Erythroblast (primary cell): ENCODE results near the gene PRPF19.

Experiments used
- DNase-seq, 2 experiments: peaks; one replicate each; lab custom pipeline; 2025; lab: John Stamatoyannopoulos, UW
- GATA1 ChIP-seq: IDR thresholded peaks from 2 replicates; pipeline ENCODE4 v1.6.1; 2011; ENCODE audit warnings: low read depth, mild to moderate bottlenecking, control low read depth, low read length, moderate library complexity
- POLR2A ChIP-seq: IDR thresholded peaks from 2 replicates; pipeline ENCODE4 v1.6.1; 2011; ENCODE audit warnings: mild to moderate bottlenecking, low read length

Gene PRPF19

DNA sequence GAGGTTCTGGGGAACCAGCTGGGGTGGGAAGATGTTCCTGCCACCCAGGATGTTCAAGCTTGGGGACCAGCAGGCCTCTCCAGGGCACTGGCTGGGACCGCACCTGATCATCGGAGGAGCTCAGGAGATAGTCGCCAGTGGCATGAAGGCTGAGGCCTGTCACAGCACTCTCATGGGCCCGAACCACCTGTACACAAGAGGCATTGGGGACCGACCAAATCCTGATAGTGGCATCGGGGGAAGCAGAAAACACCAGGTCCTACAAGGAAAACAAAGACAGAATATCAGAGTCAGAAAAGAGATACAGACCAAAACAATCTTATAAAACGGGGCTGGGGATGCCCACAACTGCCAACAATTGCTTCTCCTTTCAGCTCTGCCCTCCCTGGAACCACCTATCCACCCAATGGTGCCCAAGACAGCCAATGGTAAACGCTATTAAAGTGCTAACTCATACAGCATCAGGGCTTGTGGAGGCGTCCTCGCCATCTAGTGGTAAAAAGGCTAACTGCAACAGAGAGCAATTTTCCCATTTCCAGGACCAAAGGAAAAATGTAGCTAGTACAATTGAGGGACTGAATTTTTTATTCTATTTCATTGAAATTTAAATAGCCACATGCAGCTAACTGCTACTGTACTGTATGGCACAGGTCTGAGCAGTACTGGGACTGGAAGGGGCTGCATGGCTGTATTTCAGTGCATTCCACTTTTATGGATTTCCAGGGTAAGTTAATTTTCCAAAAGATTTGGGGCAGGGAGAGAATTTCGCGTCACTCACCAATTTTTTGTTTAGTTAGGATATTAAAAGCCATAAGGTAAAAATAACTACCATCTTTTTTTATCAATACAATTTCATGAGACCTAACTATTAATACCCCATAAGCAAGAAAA is 7.1 kb downstream of the PRPF19 start:
- no peak for TF ChIP-seq GATA1
- TF ChIP-seq POLR2A, result no peak
- DNase-seq, result peak; percentile 78 to 85

DNA sequence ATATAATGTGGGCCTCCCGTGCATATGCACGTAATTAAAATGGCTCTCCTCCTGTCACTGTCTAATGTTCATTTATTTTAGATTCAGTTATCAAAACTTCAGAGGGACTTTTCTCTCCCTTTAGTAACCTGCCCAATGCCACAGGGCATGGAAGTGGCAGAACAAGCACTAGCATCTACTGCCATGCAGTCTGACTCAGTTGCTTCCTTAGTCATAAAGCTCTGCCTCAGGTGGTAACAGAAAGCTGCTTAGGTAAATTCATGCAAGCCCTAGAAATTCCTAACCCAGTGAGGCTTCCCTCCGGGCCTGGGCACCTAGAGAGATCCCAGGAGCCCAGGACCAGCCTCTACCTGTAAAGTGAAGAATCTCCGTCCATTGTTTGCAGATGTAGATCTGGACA is 8.9 kb downstream of the PRPF19 start:
- DNase-seq, result no peak
- no peak for TF ChIP-seq GATA1
- TF ChIP-seq POLR2A, result no peak

DNA sequence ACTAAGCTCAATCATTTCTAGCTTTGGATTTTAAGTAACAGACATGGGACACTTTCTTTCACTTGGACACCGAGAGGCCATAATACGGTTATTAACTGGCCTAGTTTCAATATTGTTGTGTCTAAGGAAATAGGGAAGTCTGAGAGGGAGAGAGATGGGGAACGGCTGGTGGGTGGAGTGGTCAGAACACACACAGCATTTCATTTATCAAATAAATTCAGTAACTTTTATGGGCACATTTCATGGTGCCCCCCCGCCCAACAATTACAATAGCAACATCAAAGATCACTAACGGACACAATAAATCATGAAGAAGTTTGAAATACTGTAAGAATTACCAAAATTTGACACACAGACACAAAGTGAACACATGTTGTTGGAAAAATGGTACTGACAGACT is 10.7 kb downstream of the PRPF19 start:
- TF ChIP-seq GATA1 (no peak), POLR2A (no peak)
- no peak for DNase-seq

DNA sequence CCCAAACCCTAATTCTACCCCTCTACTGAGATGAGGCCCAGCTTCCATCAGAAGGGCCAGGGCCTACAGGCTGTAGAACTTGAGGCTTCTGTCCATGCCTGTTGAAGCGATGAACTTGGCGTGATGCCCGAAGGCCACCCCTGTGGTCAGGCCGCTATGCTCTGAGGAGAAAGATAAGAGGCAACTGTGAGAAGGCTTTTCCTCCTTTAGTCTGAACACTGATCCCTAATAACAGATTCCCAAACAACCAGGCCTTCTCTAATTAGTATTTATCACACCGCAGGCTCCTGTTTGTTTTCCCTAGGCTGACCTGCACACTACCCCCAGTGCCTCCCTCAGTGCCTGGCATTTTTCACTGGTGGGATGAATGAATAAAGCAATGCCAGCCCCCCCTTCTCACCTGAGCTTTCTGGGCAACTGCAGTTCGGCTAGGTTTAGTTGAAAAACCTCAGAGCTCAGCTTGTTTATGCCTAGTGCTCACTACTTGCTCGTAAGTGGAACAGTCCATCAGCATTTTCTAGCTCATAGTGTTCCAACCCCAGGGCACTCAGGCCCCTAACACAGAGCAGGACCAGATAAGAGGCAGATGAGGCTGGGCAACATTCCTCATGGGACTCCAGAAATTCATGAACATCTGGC is 15.2 kb downstream of the PRPF19 start:
- TF ChIP-seq POLR2A (no peak), GATA1 (peak; percentile 8)
- peak; percentile 88 to 90 for DNase-seq

DNA sequence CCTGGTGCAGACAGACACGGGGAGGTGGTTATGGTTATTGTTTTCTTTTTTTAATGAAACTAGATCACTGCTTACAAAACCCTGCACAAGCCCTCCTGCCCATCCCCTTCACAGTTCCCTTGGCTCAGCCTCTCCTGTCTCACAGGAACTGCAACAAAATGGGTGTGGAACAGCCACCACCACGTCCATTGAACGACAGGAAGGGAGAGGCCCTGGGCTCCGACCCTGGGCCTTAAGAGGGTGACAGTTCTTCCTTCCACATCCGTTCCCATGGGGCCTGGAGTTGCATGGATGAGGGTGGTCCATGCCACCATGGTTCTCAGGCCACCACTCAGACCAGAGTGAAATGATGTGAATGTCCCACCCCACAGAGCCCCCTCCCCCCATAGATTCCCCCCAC is 15.7 kb downstream of the PRPF19 start:
- DNase-seq, result no peak
- TF ChIP-seq POLR2A, result no peak
- TF ChIP-seq GATA1, result no peak

DNA sequence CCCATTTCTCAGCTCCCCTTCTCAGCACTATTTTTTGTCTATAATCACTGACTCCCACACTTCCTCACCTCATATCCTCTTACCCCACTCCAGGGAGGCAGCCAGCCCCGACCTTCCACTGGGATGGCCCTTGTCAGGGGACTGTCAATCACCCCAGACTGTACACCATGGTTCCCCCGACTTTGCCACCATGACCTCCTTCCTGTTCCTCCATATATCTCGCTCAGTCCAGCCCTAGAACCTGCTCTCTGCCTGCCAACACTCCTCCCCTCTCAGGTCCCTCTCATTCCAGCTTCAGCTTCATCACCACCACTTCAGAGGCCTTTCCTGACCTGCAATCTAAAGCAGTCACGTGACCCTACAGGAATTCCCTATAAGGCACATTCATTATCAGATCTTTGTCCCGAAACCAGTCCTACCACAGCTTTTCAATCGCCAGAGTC is 16.5 kb downstream of the PRPF19 start:
- no peak for DNase-seq
- TF ChIP-seq POLR2A (no peak), GATA1 (no peak)

DNA sequence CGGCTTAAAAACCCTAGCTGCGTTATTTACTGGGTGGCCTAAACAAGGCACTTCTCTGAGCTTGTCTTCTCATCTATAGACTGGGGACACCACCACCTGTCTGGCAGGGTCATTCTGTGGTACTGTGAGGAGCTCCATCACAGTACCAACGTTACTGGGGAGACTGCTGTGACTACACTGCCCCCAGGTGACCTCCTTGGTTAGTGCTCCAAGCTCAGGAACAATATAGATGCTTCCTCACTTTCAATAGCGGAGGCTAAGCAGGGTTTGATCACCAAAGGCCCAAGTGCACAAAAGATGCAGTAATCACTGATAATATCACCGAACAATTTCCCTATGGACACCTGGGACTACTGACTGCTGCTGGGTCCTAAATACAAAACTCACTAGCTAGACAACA is 18.8 kb downstream of the PRPF19 start:
- DNase-seq, result peak; percentile 59 to 65
- TF ChIP-seq POLR2A (no peak), GATA1 (no peak)

DNA sequence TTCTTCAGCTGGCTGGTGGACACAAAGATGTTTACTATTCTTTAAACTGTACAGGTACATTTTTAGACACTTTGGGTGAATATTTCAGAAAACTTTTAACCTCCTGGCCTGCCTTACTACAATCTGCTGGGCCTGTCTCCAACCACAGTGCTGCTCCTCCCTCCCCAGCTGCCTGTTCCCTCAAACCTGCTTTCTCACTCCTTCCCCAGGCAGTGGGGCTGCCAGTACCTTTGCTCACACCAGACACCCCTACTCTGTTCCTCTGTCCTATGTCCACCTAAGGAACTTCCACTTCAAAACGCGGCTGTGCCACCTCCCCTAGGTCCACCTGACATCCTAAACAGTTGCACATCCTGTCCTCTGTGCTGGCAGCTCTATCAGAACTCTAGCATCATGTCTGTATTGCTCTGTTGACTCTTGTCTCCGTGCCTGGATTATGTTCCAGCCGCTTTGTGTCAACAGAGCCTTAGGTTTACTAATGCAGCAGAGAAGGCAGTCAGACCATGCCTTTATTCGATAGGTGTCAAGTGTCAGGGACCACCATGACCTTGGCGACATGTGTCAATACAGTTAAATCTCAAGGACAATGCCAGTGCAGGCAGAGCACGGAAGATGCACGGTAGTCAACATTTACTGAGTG is 25.6 kb downstream of the PRPF19 start:
- DNase-seq, result no peak
- TF ChIP-seq POLR2A (no peak), GATA1 (no peak)

DNA sequence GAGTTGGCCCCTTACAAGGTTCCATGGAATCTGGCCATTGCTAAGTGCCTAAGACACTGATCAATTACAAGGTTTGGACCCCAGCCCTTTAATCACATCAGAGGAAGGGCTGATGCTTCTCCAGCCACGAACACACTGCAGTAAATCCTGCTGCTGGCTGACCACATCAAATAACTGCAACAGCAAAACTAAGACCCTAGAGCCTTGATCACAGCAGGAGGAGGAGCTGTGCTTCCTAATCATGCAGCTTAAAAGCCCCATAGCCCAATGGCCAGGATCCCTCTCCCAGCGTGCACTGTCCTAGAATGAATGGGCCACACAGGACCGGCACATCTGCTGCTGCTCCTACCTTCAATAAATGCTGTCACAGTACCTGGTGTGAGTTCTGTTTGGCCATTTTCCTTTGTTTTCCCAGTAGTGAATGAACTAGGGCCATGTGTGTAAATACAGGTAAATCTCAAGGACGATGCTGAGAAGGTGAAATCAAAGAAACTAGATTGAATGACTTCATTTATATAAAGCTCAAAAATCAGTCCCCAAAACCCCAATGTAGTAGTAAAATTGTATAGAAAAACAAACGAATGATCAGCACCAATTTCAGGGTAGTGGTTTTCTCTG is 26.3 kb downstream of the PRPF19 start:
- TF ChIP-seq GATA1 (no peak), POLR2A (no peak)
- no peak for DNase-seq

DNA sequence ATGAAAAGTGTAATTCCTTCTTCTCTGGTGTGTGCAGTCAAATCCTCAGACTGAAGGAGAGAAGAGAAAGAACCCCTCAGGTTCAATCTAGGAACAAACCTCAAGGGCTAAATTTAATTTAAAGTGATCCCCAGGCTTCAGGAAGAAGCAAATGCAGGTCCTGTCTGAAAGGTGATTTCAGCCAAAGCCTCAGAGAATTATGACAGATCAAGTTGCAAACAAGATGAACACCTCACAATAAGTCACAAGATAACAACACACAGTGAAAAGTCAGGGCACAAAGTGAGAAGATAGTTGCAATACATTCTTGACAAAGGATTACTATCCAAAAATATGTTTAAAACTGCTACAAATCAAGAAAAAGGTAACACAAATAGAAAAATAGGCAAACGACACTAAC is 27.3 kb downstream of the PRPF19 start:
- no peak for DNase-seq

DNA sequence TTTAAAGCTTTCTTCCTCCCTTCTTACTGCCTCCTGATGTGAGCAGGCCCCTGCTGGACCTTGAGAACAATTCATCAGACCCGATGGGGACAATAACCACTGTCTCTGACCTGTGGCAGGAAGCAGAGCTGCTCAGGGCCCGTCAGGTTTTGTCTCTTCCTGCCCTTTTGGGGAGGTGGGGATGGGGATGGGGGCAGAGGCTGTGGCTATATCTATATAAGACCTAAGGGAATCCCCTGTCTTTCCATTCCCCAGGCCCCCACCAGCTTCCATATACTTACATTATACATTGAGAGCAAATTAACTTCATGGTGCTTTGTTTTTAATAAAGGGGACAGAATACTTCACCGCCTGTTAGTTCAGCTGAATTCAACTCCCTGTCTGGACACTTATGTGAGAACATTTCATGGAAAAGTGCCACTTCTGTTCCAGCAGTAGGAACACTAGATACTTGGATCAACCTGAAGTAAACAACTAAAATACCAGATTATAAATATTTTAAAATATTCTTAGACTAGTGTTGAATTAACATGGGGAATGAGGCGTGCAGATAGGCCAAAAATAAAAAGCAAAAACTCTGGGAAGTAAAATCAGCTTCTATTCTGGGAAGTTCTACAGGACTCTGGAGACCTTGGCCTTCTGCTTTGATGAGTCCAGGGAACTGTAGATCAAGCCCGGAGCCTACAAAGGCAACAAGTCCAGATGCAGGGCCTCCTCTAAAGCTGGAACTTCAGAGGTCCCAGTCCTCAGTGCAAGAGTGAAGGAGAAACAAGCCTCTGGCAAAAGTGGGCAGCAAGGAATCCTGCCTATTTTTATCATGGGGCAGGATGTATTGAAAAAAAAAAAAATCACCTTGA is 27.9 kb downstream of the PRPF19 start:
- TF ChIP-seq GATA1 (no peak), POLR2A (no peak)
- no peak for DNase-seq

More for the DNA sequence above, 27.3 kb downstream of the PRPF19 start:
- TF ChIP-seq POLR2A, result no peak
- TF ChIP-seq GATA1, result no peak

DNA sequence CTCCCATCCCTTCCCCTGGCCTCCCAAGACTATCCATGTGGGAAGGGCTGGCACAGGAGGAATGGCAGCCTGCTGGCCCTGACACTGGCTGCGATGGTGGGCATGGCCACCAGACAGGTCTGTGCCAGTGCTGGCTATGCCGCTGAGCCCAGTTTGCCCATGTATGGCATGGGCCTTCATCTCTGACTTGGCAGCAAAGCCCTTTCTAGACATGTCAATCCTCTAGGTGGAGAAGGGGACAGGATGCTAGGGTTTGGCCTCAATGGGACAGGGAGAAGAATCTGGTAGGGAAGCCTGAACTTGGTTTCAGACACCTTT is 30.3 kb downstream of the PRPF19 start:
- DNase-seq, result no peak
- TF ChIP-seq GATA1 (no peak), POLR2A (no peak)
